IMR-90 (cell line): Measurements from ENCODE around the gene OLFM4. TPM values are rescaled to one million over a fixed set of nuclear protein-coding genes. Genes with fewer than 3 reads are reported as not detected.

Experiments
- ATAC-seq: fragments of 200-7000 bp; cut with Tn5 transposase; 2 replicates; pipeline ENCODE4 v1.9.1; 2020; ENCODE audit warnings: low read depth, mild to moderate bottlenecking, moderate library complexity
- BruUV-seq: library from RNA; stranded (reverse); fragments of 400-500 nt; replicated peaks from 2 replicates; lab custom pipeline; 2021; lab: Mats Ljungman, UMichigan
- CTCF ChIA-PET: fragments of 300-600 bp; formaldehyde crosslinking; extraction: SDS; loops from one replicate; lab custom pipeline; 2021; ENCODE audit warnings: antibody characterized with exemption; lab: Yijun Ruan, JAX
- POLR2A ChIA-PET: fragments of 300-600 bp; sonication (Branson Sonifier 250); formaldehyde crosslinking; loops from one replicate; lab custom pipeline; 2022; ENCODE audit warnings: antibody characterized with exemption; ENCODE audit not compliant: unreplicated experiment; lab: Charles Lee
- DNase-seq: peaks from one replicate; pipeline ENCODE4 v3.0.0; 2013
- H2AFZ ChIP-seq: replicated peaks from 2 replicates; pipeline ENCODE3; 2013; ENCODE audit warnings: low read length, mild to moderate bottlenecking; ENCODE audit not compliant: poor library complexity
- H2AK5ac ChIP-seq: 2 replicates; pipeline ENCODE4 v1.6.1; 2013; ENCODE audit warnings: low read depth, low read length, inconsistent platforms
- H2AK9ac ChIP-seq: replicated peaks from 2 replicates; pipeline ENCODE3; 2013; ENCODE audit warnings: mild to moderate bottlenecking, low read depth, low read length, moderate library complexity; ENCODE audit not compliant: poor library complexity
- H2BK120ac ChIP-seq: 2 replicates; pipeline ENCODE4 v1.6.1; 2013; ENCODE audit warnings: low read depth, low read length, inconsistent platforms
- H2BK15ac ChIP-seq: 3 replicates; pipeline ENCODE4 v1.6.1; 2013; ENCODE audit warnings: low read depth, low read length, inconsistent platforms
- H2BK20ac ChIP-seq: 2 replicates; pipeline ENCODE4 v1.6.1; 2013; ENCODE audit warnings: low read depth, mild to moderate bottlenecking, inconsistent platforms, low read length, moderate library complexity
- H2BK5ac ChIP-seq: 2 replicates; pipeline ENCODE4 v1.6.1; 2013; ENCODE audit warnings: mild to moderate bottlenecking, low read depth, low read length, inconsistent platforms; ENCODE audit not compliant: poor library complexity, severe bottlenecking
- H3K14ac ChIP-seq: replicated peaks from 2 replicates; pipeline ENCODE4 v1.6.1; 2013; ENCODE audit warnings: low read depth, low read length, inconsistent platforms
- H3K18ac ChIP-seq: 2 replicates; pipeline ENCODE4 v1.6.1; 2013; ENCODE audit warnings: low read depth, low read length, control low read depth
- H3K23ac ChIP-seq: 2 replicates; pipeline ENCODE4 v1.6.1; 2013; ENCODE audit warnings: low read depth, low read length, inconsistent platforms
- H3K27ac ChIP-seq: 2 replicates; pipeline ENCODE4 v1.5.1; 2013; ENCODE audit warnings: mild to moderate bottlenecking, control low read depth, low read length; ENCODE audit not compliant: insufficient read depth
- H3K27me3 ChIP-seq: 2 replicates; pipeline ENCODE4 v1.6.1; 2013; ENCODE audit warnings: low read length; ENCODE audit not compliant: control insufficient read depth, insufficient read depth
- H3K36me3 ChIP-seq: 2 replicates; pipeline ENCODE4 v1.6.1; 2013; ENCODE audit warnings: low read length, mixed read lengths; ENCODE audit not compliant: control insufficient read depth, insufficient read depth
- H3K4ac ChIP-seq: 2 replicates; pipeline ENCODE4 v1.6.1; 2013; ENCODE audit warnings: low read depth, low read length, inconsistent platforms
- H3K4me1 ChIP-seq: 2 replicates; pipeline ENCODE4 v1.6.1; 2013; ENCODE audit warnings: low read length, mixed read lengths; ENCODE audit not compliant: control insufficient read depth, insufficient read depth
- H3K4me2 ChIP-seq: 2 replicates; pipeline ENCODE4 v1.6.1; 2013; ENCODE audit warnings: low read depth, mild to moderate bottlenecking, control low read depth, low read length, moderate library complexity
- H3K4me3 ChIP-seq: 2 replicates; pipeline ENCODE4 v1.5.1; 2013; ENCODE audit warnings: low read depth, mild to moderate bottlenecking, control low read depth, low read length, moderate library complexity; ENCODE audit not compliant: insufficient read depth
- H3K56ac ChIP-seq: 2 replicates; pipeline ENCODE4 v1.6.1; 2013; ENCODE audit warnings: low read length, inconsistent platforms; ENCODE audit not compliant: insufficient read depth; ENCODE audit errors: extremely low read depth
- H3K79me1 ChIP-seq, 2 experiments: 2 replicates each; pipeline ENCODE4 v1.6.1; 2013; ENCODE audit warnings: low read length in 2 of 2, inconsistent platforms in 1 of 2, low read depth in 1 of 2
- H3K9ac ChIP-seq: 2 replicates; pipeline ENCODE4 v1.6.1; 2013; ENCODE audit warnings: low read depth, low read length, control low read depth
- H3K9me1 ChIP-seq: 2 replicates; pipeline ENCODE4 v1.6.1; 2013; ENCODE audit warnings: low read length, inconsistent platforms; ENCODE audit not compliant: insufficient read depth
- H3K9me3 ChIP-seq: 2 replicates; pipeline ENCODE4 v1.6.1; 2013; ENCODE audit warnings: low read length; ENCODE audit not compliant: control insufficient read depth, insufficient read depth
- H4K20me1 ChIP-seq: 2 replicates; pipeline ENCODE4 v1.6.1; 2013; ENCODE audit warnings: low read length, inconsistent platforms; ENCODE audit not compliant: insufficient read depth
- H4K5ac ChIP-seq: 2 replicates; pipeline ENCODE4 v1.6.1; 2013; ENCODE audit warnings: mild to moderate bottlenecking, low read depth, low read length, control low read depth
- H4K8ac ChIP-seq, 2 experiments: 2 replicates each; pipeline ENCODE4 v1.6.1; 2013; ENCODE audit warnings: low read depth in 2 of 2, low read length in 2 of 2, control low read depth in 1 of 2, inconsistent platforms in 1 of 2
- H4K91ac ChIP-seq: 2 replicates; pipeline ENCODE4 v1.6.1; 2013; ENCODE audit warnings: low read depth, low read length, inconsistent platforms; ENCODE audit not compliant: insufficient read depth
- BHLHE40 ChIP-seq: fragments of 150-350 bp; IDR thresholded peaks from 2 replicates; pipeline ENCODE4 v1.6.1; 2016; ENCODE audit warnings: mild to moderate bottlenecking, low read depth, low read length
- CEBPB ChIP-seq: IDR thresholded peaks from 2 replicates; pipeline ENCODE4 v1.6.1; 2012; ENCODE audit warnings: low read depth, low read length, improper control_type of control experiment
- CHD1 ChIP-seq: IDR thresholded peaks from 2 replicates; pipeline ENCODE4 v1.6.1; 2012; ENCODE audit warnings: low read depth, low read length, improper control_type of control experiment
- CTCF ChIP-seq: conservative IDR thresholded peaks from 2 replicates; pipeline ENCODE4 v1.5.1; 2012; ENCODE audit warnings: mild to moderate bottlenecking, low read depth, low read length, improper control_type of control experiment
- FOS ChIP-seq: fragments of 150-350 bp; IDR thresholded peaks from 2 replicates; pipeline ENCODE4 v1.6.1; 2016; ENCODE audit warnings: low read depth, low read length
- MAFK ChIP-seq: IDR thresholded peaks from 2 replicates; pipeline ENCODE4 v1.6.1; 2012; ENCODE audit warnings: low read depth, low read length, improper control_type of control experiment
- MAZ ChIP-seq: IDR thresholded peaks from 2 replicates; pipeline ENCODE4 v1.6.1; 2012; ENCODE audit warnings: low read depth, mild to moderate bottlenecking, low read length, improper control_type of control experiment, moderate library complexity, borderline replicate concordance
- MXI1 ChIP-seq: IDR thresholded peaks from 2 replicates; pipeline ENCODE4 v1.6.1; 2012; ENCODE audit warnings: low read depth, mild to moderate bottlenecking, low read length, moderate library complexity, borderline replicate concordance
- NFE2L2 ChIP-seq: fragments of 150-350 bp; IDR thresholded peaks from 2 replicates; pipeline ENCODE4 v1.6.1; 2016; ENCODE audit warnings: low read depth, mild to moderate bottlenecking, low read length
- POLR2A ChIP-seq: IDR thresholded peaks from 2 replicates; pipeline ENCODE4 v1.6.1; 2012; ENCODE audit warnings: mild to moderate bottlenecking, low read depth, low read length
- RAD21 ChIP-seq: IDR thresholded peaks from 2 replicates; pipeline ENCODE4 v1.6.1; 2012; ENCODE audit warnings: low read length, improper control_type of control experiment
- RCOR1 ChIP-seq: IDR thresholded peaks from 2 replicates; pipeline ENCODE4 v1.6.1; 2012; ENCODE audit warnings: mild to moderate bottlenecking, low read length, improper control_type of control experiment; ENCODE audit not compliant: insufficient replicate concordance
- RFX5 ChIP-seq: IDR thresholded peaks from 2 replicates; pipeline ENCODE4 v1.8.0; 2012; ENCODE audit warnings: low read depth, mild to moderate bottlenecking, low read length, moderate library complexity
- SMC3 ChIP-seq: fragments of 150-350 bp; IDR thresholded peaks from 2 replicates; pipeline ENCODE4 v1.6.1; 2016; ENCODE audit warnings: low read depth, mild to moderate bottlenecking, antibody characterized with exemption, low read length, moderate library complexity
- WGBS, 2 experiments: methylation state at CpG; one replicate each; pipeline versions ENCODE4 v1.1.5 to v1.1.7; 2013; ENCODE audit warnings: missing lambda C conversion rate in 2 of 2; ENCODE audit not compliant: insufficient read length in 1 of 2; ENCODE audit errors: extremely low coverage in 2 of 2; 5-methylcytosine and 5-hydroxymethylcytosine counted together
- dilution Hi-C: fragments of 300-500 bp; cut with HindIII; formaldehyde crosslinking; loops from one replicate; pipeline ENCODE4 v1.14.3; 2018; ENCODE audit warnings: low sequenced_read_pairs; ENCODE audit not compliant: unreplicated experiment
- in situ Hi-C: fragments of 300-500 bp; cut with MboI; formaldehyde crosslinking; loops from 3 replicates; pipeline ENCODE4 v1.14.3; 2019; ENCODE audit warnings: low sequenced_read_pairs, inconsistent platforms, mixed read lengths
- intact Hi-C: fragments of 100-400 bp; cut with micrococcal nuclease; formaldehyde crosslinking; loops from 2 replicates; pipeline ENCODE4 v1.10.0; 2022
- polyA plus RNA-seq, 3 experiments: library from polyadenylated mRNA; depleted of rRNA; stranded (reverse); fragments of >200 nt; gene quantifications; 2 replicates each; pipeline ENCODE4 v1.2.3, GENCODE V29; 2012; ENCODE audit warnings: low replicate concordance in 1 of 3
- total RNA-seq: library from RNA; depleted of rRNA; stranded (reverse); fragments of >200 nt; gene quantifications from 2 replicates; pipeline ENCODE4 v1.2.3, GENCODE V29; 2012
- TF ChIP-seq, protein P1 (sequence below): fragments of 150-350 bp; IDR thresholded peaks from 2 replicates; pipeline ENCODE4 v1.6.1; 2017; ENCODE audit warnings: mild to moderate bottlenecking, antibody characterized with exemption, low read length, low read depth
- TF ChIP-seq, protein P2 (sequence below): fragments of 150-350 bp; IDR thresholded peaks from 2 replicates; pipeline ENCODE4 v1.6.1; 2016; ENCODE audit warnings: low read depth, mild to moderate bottlenecking, low read length, moderate library complexity, borderline replicate concordance

The OLFM4 gene
- total and polyA plus RNA-seq, 2 of the 4 experiments (the other 2 are of a cell fraction) = not detected

DNA sequence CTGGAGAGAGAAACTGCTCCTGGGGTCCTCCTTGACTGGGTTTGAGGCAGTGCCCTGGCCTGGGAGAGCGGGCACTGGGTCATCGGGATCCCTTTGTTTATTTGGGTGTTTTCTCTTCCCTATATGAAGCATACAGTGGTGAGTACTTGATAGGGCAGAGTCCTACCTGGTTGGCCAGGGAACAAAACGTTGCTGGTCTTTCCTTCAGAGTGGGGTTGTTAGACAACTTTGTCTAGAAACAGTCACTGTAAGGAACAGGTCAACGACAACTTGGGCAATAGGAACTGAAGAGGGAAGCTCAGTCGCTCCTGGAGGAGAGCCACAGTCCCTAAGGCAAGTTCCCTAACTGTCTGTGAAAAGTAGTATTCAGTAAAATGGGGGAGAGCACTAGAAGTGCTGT, 550 bp upstream of the OLFM4 start:
- H2BK20ac ChIP-seq = no peak overlapping the region
- no peak overlapping the region for H3K4me3 ChIP-seq
- H3K9ac ChIP-seq = no peak overlapping the region
- TF ChIP-seq CEBPB (no peak), CHD1 (no peak), CTCF (no peak), RFX5 (no peak), POLR2A (no peak), MAFK (no peak), SMC3 (no peak), BHLHE40 (no peak), FOS (no peak), RAD21 (no peak), MAZ (no peak), MXI1 (no peak), RCOR1 (no peak), NFE2L2 (no peak)
- TF ChIP-seq, protein P1, sequence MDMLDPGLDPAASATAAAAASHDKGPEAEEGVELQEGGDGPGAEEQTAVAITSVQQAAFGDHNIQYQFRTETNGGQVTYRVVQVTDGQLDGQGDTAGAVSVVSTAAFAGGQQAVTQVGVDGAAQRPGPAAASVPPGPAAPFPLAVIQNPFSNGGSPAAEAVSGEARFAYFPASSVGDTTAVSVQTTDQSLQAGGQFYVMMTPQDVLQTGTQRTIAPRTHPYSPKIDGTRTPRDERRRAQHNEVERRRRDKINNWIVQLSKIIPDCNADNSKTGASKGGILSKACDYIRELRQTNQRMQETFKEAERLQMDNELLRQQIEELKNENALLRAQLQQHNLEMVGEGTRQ = no peak
- TF ChIP-seq, protein P2, sequence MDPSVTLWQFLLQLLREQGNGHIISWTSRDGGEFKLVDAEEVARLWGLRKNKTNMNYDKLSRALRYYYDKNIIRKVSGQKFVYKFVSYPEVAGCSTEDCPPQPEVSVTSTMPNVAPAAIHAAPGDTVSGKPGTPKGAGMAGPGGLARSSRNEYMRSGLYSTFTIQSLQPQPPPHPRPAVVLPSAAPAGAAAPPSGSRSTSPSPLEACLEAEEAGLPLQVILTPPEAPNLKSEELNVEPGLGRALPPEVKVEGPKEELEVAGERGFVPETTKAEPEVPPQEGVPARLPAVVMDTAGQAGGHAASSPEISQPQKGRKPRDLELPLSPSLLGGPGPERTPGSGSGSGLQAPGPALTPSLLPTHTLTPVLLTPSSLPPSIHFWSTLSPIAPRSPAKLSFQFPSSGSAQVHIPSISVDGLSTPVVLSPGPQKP = no peak
- in situ Hi-C loops = no loop called here
- H3K56ac ChIP-seq = no peak overlapping the region
- H3K9me1 ChIP-seq = no peaks in the 10 kb centered on the region
- no peaks in the 10 kb centered on the region for H3K4me1 ChIP-seq
- H3K18ac ChIP-seq = no peak overlapping the region
- no peak overlapping the region for H4K5ac ChIP-seq
- no peak for DNase-seq
- ChIA-PET POLR2A (no interaction called here), CTCF (no interaction called here)
- no TSS peak for BruUV-seq
- no peaks in the 10 kb centered on the region for H3K27me3 ChIP-seq
- no peak for ATAC-seq
- no peak overlapping the region for H4K91ac ChIP-seq
- no peak overlapping the region for H2BK15ac ChIP-seq
- no peak overlapping the region for H3K23ac ChIP-seq
- H2BK5ac ChIP-seq = no peak overlapping the region
- no peak overlapping the region for H2AK9ac ChIP-seq
- H4K20me1 ChIP-seq = no peaks in the 10 kb centered on the region
- H3K4ac ChIP-seq = no peak overlapping the region
- no peaks in the 10 kb centered on the region for H3K36me3 ChIP-seq
- dilution Hi-C loops = no loop called here
- H2AK5ac ChIP-seq = no peak overlapping the region
- no peak overlapping the region for H2BK120ac ChIP-seq
- no peaks in the 10 kb centered on the region for H3K79me1 ChIP-seq
- H3K14ac ChIP-seq = no peak overlapping the region
- no peak overlapping the region for H3K27ac ChIP-seq
- intact Hi-C loops = no loop called here
- H2AFZ ChIP-seq = no peak overlapping the region
- H4K8ac ChIP-seq = no peak overlapping the region
- H3K9me3 ChIP-seq = peaks cover 6% of the 10 kb centered on the region
- no peak overlapping the region for H3K4me2 ChIP-seq
- 43% methylated on average over 1 of the region's 5 CpGs; no CpG with 5 or more reads in 1 of the 2 experiments for WGBS, 2 experiments
